SH-SY5Y (cell line): ENCODE data around the gene BMPR1B.

ENCODE experiments used
- GATA2 ChIP-seq: IDR thresholded peaks from 2 replicates; pipeline ENCODE4 v1.6.1; 2011; ENCODE audit warnings: mild to moderate bottlenecking, low read depth, low read length
- GATA3 ChIP-seq: IDR thresholded peaks from 2 replicates; pipeline ENCODE4 v1.6.1; 2011; ENCODE audit warnings: low read depth, mild to moderate bottlenecking, low read length, moderate library complexity

DNA sequence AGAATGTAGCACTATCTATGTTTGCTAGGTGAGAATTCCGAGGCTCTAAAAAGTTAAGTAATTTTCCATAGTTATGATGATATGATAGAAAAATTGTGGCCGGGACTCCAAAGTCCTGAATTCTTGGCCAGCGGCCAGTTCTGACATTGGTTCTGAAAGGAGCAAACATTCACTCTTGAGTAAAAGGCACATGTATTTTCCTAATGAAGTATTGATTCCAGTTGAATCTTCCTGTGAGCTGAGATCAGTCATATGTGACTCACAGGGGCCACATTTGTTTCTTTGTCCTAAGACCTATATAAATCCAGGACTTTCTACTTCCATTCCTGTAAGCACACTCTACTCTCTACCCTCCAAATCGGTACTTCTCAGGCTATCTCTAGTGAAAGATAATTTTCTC lies 349.9 kb downstream of the BMPR1B start:
- TF ChIP-seq GATA2 (no peak), GATA3 (no peak)
